HG03066 (cell line): ENCODE data around the gene PLAGL2.
"Not testable (repeated sequence)": the region's sequence is repeated elsewhere in the genome, so short reads cannot be mapped to it uniquely, and the experiment has no call there.

ENCODE experiments used
- ATAC-seq: cut with Tn5 transposase; IDR thresholded peaks from one replicate; pipeline ENCODE4 v1.9.1; 2021; ENCODE audit warnings: low read depth; ENCODE audit not compliant: unreplicated experiment

PLAGL2 gene

GRCh38 chr20:32188376-32189122 lies 19.0 kb downstream of the PLAGL2 start:
- no peak for ATAC-seq

DNA sequence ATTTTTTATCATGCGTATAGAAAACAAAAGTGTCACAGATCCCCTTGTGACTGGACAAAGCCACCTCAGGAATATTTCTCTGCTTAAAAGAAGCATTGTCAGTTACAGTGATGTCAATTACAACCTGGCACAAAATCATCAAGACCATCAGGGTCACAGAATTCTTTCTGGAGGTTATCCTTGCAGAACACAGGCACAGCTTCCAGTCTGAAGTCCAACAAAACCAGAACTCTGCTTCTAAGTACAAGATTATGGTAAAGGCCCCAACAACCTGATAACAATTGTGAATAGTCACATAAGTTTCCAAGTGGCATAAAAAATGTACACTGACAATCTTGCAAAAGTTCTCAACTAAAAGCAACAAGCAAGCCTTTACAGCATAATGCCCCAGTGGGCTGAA lies 21.0 kb downstream of the PLAGL2 start:
- ATAC-seq, result no peak

DNA sequence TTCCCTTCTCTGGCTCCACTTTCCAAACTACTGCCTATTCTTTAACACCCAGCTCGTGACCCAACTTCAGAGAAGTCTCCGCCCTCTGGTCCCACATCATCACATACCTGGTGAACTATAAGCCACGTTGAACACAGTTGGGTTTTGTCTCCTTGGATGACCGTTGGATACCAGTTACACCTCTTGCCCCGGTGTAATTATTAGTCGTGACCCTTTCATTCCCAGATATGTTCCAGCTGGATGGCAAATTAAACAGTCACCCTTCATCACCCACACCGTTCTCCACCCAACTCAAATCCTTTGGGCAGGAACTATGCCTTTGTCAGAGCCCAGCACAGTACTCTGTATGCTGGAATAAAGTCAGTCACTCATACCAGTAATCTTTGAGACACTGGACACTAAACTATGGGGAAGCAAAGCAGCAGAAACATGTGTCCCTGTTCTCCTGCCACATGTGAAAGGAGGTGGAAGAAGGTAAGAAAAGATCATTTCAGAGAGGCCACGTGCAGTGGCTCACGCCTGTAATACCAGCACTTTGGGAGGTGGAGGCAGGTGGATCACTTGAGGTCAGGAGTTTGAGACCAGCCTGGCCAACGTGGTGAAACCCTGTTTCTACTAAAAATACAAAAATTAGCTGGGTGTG lies 22.5 kb downstream of the PLAGL2 start:
- no peak for ATAC-seq

DNA sequence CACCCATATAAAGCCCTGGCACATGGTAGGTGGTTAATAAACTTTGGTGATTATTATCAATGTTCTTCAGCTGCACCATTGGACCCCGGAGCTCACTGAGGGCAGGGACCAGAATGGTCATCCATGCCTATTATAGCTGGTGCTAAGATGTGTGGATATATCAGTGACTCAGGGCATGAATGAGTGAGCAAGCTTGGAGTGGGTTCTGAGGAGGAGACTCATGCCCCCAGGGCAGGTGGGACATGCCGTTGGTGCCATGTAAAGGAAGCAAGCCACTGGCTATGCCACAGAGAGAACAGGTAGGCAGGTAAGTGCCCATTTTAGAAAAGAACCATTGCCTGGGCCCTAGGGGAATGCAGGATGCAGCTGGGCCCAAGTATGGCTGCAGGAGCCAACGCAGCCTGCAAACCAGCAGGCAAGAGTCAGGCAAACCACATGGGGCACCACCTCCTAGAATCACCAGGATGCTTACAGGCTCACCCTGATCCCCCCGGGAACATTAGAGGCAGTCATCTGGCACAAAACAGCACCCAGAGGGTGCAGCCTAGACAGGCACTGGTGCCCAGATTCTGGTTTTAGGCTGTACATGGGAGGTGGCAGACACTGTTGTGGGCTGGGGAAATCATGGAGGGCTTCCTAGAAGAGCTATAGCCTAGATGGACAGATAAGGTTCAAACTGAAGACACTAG lies 23.5 kb downstream of the PLAGL2 start:
- no peak for ATAC-seq

DNA sequence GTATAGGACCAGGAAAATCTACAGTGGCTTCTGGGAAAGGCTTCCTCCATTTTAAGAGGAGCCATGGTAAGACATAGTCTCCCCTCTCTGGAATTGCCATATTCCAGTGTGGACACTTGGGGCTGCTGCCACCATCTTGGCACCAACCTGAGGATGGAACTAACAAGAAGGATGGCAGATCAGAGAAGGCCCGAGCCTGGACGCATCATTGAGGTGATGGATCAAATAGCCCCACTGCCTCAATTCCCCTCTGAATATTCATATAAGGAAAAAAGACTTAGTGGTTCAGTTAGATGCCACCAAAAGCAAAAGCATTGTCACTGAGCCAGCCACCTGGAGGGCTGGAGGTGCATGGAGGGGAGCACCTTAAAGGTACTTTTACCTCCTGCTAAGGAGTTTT lies 25.9 kb downstream of the PLAGL2 start:
- no peak for ATAC-seq

GRCh38 chr20:32179934-32180333 lies 27.6 kb downstream of the PLAGL2 start:
- no peak for ATAC-seq

DNA sequence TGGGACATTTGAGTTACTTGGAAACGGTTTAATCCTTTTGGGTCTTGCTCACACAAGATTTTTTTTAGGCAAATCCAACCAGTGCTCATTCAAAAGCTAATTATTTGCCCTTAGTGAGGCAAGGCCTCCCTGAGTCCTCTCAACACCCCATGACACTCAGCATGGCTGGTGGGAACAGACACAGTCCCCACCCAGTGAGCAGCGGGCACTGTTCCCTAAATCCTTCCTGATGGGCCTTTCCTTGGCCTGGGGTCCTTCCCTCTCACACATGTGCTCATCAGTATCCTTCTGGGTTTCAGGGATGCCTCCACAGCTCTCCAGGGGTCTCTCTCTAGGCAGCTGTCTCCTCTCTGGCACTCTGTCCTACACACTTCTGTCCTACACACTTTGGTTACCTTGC lies 28.0 kb downstream of the PLAGL2 start:
- ATAC-seq, result no peak

- not testable (repeated sequence) for ATAC-seq
Observed at GRCh38 chr20:32177696-32178095, 29.8 kb downstream of the PLAGL2 start.

DNA sequence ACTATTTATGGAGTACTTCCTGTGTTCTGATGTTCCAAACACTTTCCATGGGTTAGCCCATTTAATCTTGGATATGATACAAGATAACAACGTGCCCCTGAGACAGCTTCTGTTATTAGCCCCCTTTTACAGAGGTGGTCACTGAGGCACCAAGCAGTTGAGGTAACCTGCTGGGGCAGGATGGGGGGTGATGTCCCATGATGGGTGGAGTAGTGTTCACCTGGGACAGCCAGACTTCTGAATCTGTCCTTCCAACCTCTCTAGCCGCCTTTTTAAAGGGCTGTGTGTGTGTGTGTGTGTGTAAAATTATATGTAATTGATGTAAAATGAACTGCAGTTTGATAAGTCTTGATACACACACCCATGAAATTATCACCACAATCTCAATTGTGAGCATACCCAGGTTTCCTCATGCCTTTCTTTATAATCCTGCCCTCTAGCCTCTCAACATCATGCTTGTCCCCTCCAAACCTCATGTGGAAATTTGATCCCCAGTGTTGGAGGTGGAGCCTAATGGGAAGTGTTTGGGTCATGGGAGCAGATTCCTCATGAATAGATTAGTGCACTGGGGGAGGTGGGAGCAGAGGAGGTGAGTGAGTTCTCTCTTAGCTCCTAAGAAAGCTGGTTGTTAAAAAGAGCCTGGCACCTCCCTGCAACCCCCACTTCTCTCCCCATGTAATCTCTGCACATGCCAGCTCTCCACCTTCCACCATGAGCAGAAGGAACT lies 39.2 kb downstream of the PLAGL2 start:
- ATAC-seq, result no peak

DNA sequence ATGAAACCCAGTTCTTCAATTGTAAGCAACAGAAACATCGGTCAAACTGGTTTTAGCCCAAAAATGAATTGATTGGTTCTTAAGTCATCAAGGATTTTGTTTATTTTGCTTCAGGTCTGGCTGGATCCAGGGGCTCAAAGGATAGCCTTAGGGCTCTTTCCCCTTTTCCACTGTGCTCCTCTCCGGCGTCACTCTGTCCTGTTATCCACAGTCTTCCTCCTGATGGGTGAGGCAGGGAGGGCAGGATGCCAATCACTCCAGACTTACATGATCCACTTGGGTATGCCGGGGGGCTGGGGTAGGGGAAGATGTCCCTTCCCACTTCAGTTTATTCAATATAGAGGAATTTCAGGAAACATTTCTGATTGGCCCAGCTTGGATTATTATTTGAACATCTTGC lies 40.0 kb downstream of the PLAGL2 start:
- no peak for ATAC-seq

DNA sequence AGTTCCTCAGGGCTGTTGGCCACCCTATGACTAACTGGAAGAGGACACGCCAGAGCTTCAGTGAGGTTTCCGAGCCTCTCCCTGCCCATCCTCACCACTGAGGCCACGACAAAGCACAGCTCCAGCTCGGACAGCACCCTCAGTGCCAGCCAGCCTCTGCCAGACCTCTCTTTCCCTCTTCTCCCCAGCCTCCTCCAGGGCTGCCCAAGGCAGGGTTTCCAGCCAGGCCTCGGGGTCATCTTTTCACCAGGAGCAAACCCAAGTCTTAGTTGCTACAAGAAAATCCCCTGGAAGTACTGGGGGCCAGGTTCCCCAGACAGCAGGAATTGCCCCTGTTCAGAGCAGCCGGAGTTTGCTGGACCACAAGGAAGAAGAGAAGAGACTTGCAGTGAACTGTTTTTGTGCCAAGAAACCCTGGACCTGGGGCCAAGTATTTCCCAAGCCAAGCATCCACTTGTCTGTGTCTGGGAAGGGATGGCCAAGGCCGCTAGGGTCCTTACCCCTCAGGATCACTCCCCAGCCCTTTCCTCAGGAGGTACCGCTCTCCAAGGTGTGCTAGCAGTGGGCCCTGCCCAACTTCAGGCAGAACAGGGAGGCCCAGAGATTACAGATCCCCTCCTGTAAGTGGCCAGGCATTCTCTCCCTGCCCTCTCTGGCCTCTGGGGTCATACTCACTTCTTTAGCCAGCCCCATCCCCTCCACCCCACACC lies 41.6 kb downstream of the PLAGL2 start:
- no peak for ATAC-seq

DNA sequence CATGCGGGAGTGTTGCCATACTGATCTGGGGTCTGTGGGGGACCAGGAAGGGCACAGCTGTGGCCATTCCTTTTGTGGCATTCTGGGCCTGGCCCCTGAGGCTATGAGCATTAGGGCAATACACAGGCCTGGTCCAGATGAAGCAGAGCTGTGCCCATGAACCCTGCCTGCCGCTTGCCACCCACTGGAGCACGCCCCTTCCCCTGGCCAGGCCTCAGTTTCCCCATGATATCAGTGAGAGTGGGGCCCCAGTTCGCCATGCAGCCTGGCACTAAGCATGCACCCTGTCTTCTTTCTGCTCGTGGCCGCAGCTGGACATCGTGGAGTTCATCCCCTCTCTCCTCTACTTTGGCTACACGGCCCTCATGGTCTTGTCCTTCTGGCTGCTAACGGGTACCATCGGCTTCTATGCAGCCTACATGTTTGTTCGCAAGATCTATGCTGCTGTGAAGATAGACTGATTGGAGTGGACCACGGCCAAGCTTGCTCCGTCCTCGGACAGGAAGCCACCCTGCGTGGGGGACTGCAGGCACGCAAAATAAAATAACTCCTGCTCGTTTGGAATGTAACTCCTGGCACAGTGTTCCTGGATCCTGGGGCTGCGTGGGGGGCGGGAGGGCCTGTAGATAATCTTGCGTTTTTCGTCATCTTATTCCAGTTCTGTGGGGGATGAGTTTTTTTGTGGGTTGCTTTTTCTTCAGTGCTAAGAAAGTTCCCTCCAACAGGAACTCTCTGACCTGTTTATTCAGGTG lies 42.4 kb downstream of the PLAGL2 start:
- no peak for ATAC-seq

GRCh38 chr20:32163951-32164350 lies 43.6 kb downstream of the PLAGL2 start:
- ATAC-seq, result no peak

- ATAC-seq, result no peak
Observed at GRCh38 chr20:32162351-32162750, 45.2 kb downstream of the PLAGL2 start.

- ATAC-seq, result no peak
Observed at GRCh38 chr20:32160341-32160740, 47.2 kb downstream of the PLAGL2 start.

DNA sequence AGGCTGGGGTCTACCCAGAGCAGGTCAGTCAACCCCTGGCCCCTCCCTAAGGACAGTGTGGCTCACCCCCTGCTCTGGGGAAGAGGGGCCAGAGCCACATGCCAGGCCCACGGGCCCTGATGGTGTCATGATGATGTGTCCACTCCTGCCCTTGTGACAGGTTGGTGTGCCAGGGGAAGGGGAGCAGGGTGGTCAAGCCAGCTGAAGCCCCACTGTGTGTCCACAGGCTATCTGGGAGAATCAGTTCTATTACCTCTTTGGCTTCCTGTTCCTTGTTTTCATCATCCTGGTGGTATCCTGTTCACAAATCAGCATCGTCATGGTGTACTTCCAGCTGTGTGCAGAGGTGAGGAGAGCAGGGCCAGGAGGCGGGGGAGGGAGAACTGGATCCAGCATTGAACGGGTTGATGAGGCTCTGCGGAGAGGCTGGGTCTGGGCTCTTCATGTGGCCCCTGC lies 47.7 kb downstream of the PLAGL2 start:
- no peak for ATAC-seq

- ATAC-seq, result no peak
Observed at GRCh38 chr20:32158943-32159660, 48.4 kb downstream of the PLAGL2 start.

- ATAC-seq, result no peak
Observed at GRCh38 chr20:32158351-32158750, 49.2 kb downstream of the PLAGL2 start.

DNA sequence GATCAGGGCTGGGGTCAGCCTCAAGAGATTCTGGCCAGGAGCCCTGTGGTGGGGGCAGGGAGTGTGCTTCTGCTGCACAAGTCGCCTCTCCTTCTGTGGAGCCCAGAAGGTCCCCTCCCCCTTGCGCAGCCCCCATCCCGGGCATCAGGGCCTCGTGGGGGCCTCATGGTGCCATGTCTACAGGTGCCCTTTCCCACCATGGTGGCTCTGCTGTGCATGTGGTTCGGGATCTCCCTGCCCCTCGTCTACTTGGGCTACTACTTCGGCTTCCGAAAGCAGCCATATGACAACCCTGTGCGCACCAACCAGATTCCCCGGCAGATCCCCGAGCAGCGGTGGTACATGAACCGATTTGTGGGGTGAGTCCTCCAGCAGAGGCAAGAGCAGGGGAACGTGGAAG lies 49.9 kb downstream of the PLAGL2 start:
- no peak for ATAC-seq
